PC-3 (cell line): ENCODE measurements around the gene ARHGAP19. TPM values are rescaled to one million over a fixed set of nuclear protein-coding genes. Genes with fewer than 3 reads are reported as not detected.

ENCODE experiments used
- ATAC-seq: fragments of 200-7000 bp; cut with Tn5 transposase; 2 replicates; pipeline ENCODE4 v1.9.1; 2020; ENCODE audit warnings: mild to moderate bottlenecking, moderate library complexity
- BruUV-seq: library from RNA; stranded (reverse); fragments of 400-500 nt; replicated peaks from 2 replicates; lab custom pipeline; 2021; lab: Mats Ljungman, UMichigan
- CTCF ChIA-PET: fragments of 300-600 bp; sonication (Branson Sonifier 250); formaldehyde crosslinking; loops from one replicate; lab custom pipeline; 2022; ENCODE audit warnings: antibody characterized with exemption; lab: Charles Lee
- POLR2A ChIA-PET: fragments of 300-600 bp; sonication (Branson Sonifier 250); formaldehyde crosslinking; loops from one replicate; lab custom pipeline; 2022; ENCODE audit warnings: antibody characterized with exemption; ENCODE audit not compliant: unreplicated experiment; lab: Charles Lee
- DNase-seq: peaks from one replicate; pipeline ENCODE4 v3.0.0-alpha.2; 2015
- H2AFZ ChIP-seq: fragments of 300-600 bp; sonication (generic); 2 replicates; pipeline ENCODE4 v1.6.0; 2016; ENCODE audit warnings: antibody characterized with exemption, low read length
- H3F3A ChIP-seq: fragments of 300-600 bp; sonication (generic); one replicate; pipeline ENCODE4 v1.6.0; 2017; ENCODE audit warnings: antibody characterized with exemption, low read length, control low read depth, mild to moderate bottlenecking; ENCODE audit not compliant: unreplicated experiment
- H3K27ac ChIP-seq: fragments of 300-600 bp; sonication (generic); 2 replicates; pipeline ENCODE4 v1.5.1; 2016; ENCODE audit warnings: mild to moderate bottlenecking, low read length
- H3K27me3 ChIP-seq: fragments of 300-600 bp; sonication (generic); 2 replicates; pipeline ENCODE4 v1.6.1; 2016; ENCODE audit warnings: low read length, mixed read lengths
- H3K36me3 ChIP-seq: fragments of 300-600 bp; sonication (generic); 2 replicates; pipeline ENCODE4 v1.6.1; 2016; ENCODE audit warnings: low read depth, mixed run types, low read length, mixed read lengths
- H3K4me1 ChIP-seq: fragments of 300-600 bp; sonication (generic); 2 replicates; pipeline ENCODE4 v1.5.1; 2016; ENCODE audit warnings: low read length; ENCODE audit not compliant: insufficient read depth
- H3K4me2 ChIP-seq: fragments of 300-600 bp; sonication (generic); 2 replicates; pipeline ENCODE4 v1.6.0; 2016; ENCODE audit warnings: low read length
- H3K4me3 ChIP-seq: fragments of 300-600 bp; sonication (generic); 2 replicates; pipeline ENCODE4 v1.5.1; 2016; ENCODE audit warnings: mild to moderate bottlenecking, low read length, mixed read lengths
- H3K79me2 ChIP-seq: fragments of 300-600 bp; sonication (generic); 2 replicates; pipeline ENCODE4 v1.6.1; 2017; ENCODE audit warnings: low read length, mixed read lengths
- H3K9ac ChIP-seq: fragments of 300-600 bp; sonication (generic); 2 replicates; pipeline ENCODE4 v1.6.0; 2016; ENCODE audit warnings: mild to moderate bottlenecking, low read length
- H3K9me2 ChIP-seq: fragments of 300-600 bp; sonication (generic); replicated peaks from 2 replicates; pipeline ENCODE4 v1.6.1; 2016; ENCODE audit warnings: mixed run types, low read length, mixed read lengths
- H3K9me3 ChIP-seq: fragments of 300-600 bp; sonication (generic); 2 replicates; pipeline ENCODE4 v1.6.1; 2016; ENCODE audit warnings: low read length, mixed read lengths
- H4K20me1 ChIP-seq: fragments of 300-600 bp; sonication (generic); 2 replicates; pipeline ENCODE4 v1.6.1; 2016; ENCODE audit warnings: low read length, mixed read lengths
- CTCF ChIP-seq: fragments of 300-600 bp; sonication (generic); conservative IDR thresholded peaks from 2 replicates; pipeline ENCODE4 v1.5.1; 2017; ENCODE audit warnings: antibody characterized with exemption, low read depth, mild to moderate bottlenecking, low read length
- EZH2 ChIP-seq: fragments of 300-600 bp; sonication (generic); IDR thresholded peaks from one replicate; pipeline ENCODE4 v1.6.1; 2017; ENCODE audit warnings: antibody characterized with exemption, mild to moderate bottlenecking, low read length; ENCODE audit not compliant: unreplicated experiment
- EZH2phosphoT487 ChIP-seq: fragments of 300-600 bp; sonication (generic); IDR thresholded peaks from 2 replicates; pipeline ENCODE4 v1.6.1; 2018; ENCODE audit warnings: mild to moderate bottlenecking, antibody characterized with exemption, low read length, borderline replicate concordance
- intact Hi-C: fragments of 100-400 bp; cut with micrococcal nuclease; formaldehyde crosslinking; loops from 2 replicates; pipeline ENCODE4 v1.9.0; 2023
- total RNA-seq: library from RNA; depleted of rRNA; stranded (reverse); fragments of >200 nt; gene quantifications from 2 replicates; pipeline ENCODE4 v1.2.3, GENCODE V29; 2014

ARHGAP19 gene
- total RNA-seq, 1 experiment from 2014 or later, result 9.8 TPM

- Histone ChIP-seq H3K9me2 (no peaks in the 10 kb centered on the region), H4K20me1 (no peaks in the 10 kb centered on the region), H3K27me3 (no peaks in the 10 kb centered on the region), H3F3A (no peaks in the 10 kb centered on the region), H3K79me2 (no peaks in the 10 kb centered on the region), H2AFZ (no peak overlapping the region), H3K36me3 (no peaks in the 10 kb centered on the region), H3K27ac (no peak overlapping the region), H3K4me2 (no peak overlapping the region), H3K9me3 (no peaks in the 10 kb centered on the region), H3K9ac (no peak overlapping the region), H3K4me1 (no peaks in the 10 kb centered on the region), H3K4me3 (no peak overlapping the region)
- DNase-seq, result no peak
- BruUV-seq, result no TSS peak
- ChIA-PET CTCF (no interaction called here), POLR2A (no interaction called here)
- no peak for TF ChIP-seq CTCF
- no peak for TF ChIP-seq EZH2
- no peak for TF ChIP-seq EZH2phosphoT487
- intact Hi-C loops, result no loop called here
- no peak for ATAC-seq
Observed at GRCh38 chr10:97302088-97302791, 9.8 kb upstream of the ARHGAP19 start.

- no peak for ATAC-seq
- TF ChIP-seq EZH2 (no peak), CTCF (no peak), EZH2phosphoT487 (no peak)
- H3K4me3 ChIP-seq, result no peak overlapping the region
- no peaks in the 10 kb centered on the region for H3K4me1 ChIP-seq
- no peaks in the 10 kb centered on the region for H3K9me2 ChIP-seq
- no TSS peak for BruUV-seq
- no peaks in the 10 kb centered on the region for H3K36me3 ChIP-seq
- H3K4me2 ChIP-seq, result no peak overlapping the region
- no peaks in the 10 kb centered on the region for H3K79me2 ChIP-seq
- H3K27ac ChIP-seq, result no peak overlapping the region
- no peaks in the 10 kb centered on the region for H4K20me1 ChIP-seq
- CTCF ChIA-PET, result no interaction called here
- intact Hi-C loops, result no loop called here
- no peak overlapping the region for H2AFZ ChIP-seq
- H3K9ac ChIP-seq, result no peak overlapping the region
- POLR2A ChIA-PET, result no interaction called here
- DNase-seq, result no peak
- no peaks in the 10 kb centered on the region for H3F3A ChIP-seq
- no peaks in the 10 kb centered on the region for H3K27me3 ChIP-seq
- H3K9me3 ChIP-seq, result no peaks in the 10 kb centered on the region
Observed at GRCh38 chr10:97300980-97301379, 8.5 kb upstream of the ARHGAP19 start.

DNA sequence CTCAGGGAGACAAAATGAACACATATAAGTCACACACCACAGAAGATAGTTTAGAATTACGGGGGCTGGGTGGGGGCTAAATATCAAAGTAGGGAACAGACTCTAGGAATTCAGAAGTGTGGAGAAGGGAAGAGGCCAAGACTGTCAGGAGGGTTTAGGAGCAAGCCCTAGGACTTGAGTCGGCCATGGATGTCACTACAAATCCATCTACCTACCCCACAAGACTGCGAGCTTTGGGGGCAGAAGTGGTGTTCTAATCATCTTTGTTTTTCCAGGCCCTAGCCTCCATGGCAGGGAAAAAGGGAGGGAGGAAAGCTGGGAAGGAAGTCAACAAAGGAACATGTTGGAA, 5.8 kb upstream of the ARHGAP19 start:
- ChIA-PET CTCF (no interaction called here), POLR2A (no interaction called here)
- H3K9me3 ChIP-seq, result no peaks in the 10 kb centered on the region
- H2AFZ ChIP-seq, result no peak overlapping the region
- no peaks in the 10 kb centered on the region for H3K4me1 ChIP-seq
- TF ChIP-seq EZH2, result no peak
- TF ChIP-seq CTCF, result no peak
- TF ChIP-seq EZH2phosphoT487, result no peak
- no peak for ATAC-seq
- H4K20me1 ChIP-seq, result no peaks in the 10 kb centered on the region
- no peak overlapping the region for H3K4me2 ChIP-seq
- H3K9me2 ChIP-seq, result no peaks in the 10 kb centered on the region
- H3K27ac ChIP-seq, result no peak overlapping the region
- no peaks in the 10 kb centered on the region for H3K36me3 ChIP-seq
- no peaks in the 10 kb centered on the region for H3F3A ChIP-seq
- no TSS peak for BruUV-seq
- H3K9ac ChIP-seq, result no peak overlapping the region
- intact Hi-C loops, result no loop called here
- H3K79me2 ChIP-seq, result no peaks in the 10 kb centered on the region
- DNase-seq, result no peak
- H3K4me3 ChIP-seq, result no peak overlapping the region
- H3K27me3 ChIP-seq, result no peaks in the 10 kb centered on the region
